Smooth muscle cell (in vitro differentiated cells): ENCODE measurements around the gene AMZ1. TPM values are rescaled to one million over a fixed set of nuclear protein-coding genes. Genes with fewer than 3 reads are reported as not detected.
A peak's percentile ranks its signal among the peaks of the same experiment; 100 is the strongest.

ENCODE experiments used
- DNase-seq: peaks from one replicate; lab custom pipeline; 2025; ENCODE audit not compliant: unreplicated experiment; lab: John Stamatoyannopoulos, UW
- H2AFZ ChIP-seq: fragments of 200-600 bp; sonication (generic); 2 replicates; pipeline ENCODE4 v1.6.0; 2016; ENCODE audit warnings: antibody characterized with exemption, low read depth, mild to moderate bottlenecking
- H3F3A ChIP-seq: fragments of 200-600 bp; sonication (generic); 2 replicates; pipeline ENCODE4 v1.6.0; 2017; ENCODE audit warnings: antibody characterized with exemption, low read depth
- H3K27ac ChIP-seq: fragments of 200-600 bp; sonication (generic); 2 replicates; pipeline ENCODE4 v1.5.1; 2016; ENCODE audit warnings: low read depth, mild to moderate bottlenecking
- H3K27me3 ChIP-seq: fragments of 200-600 bp; sonication (generic); 2 replicates; pipeline ENCODE4 v1.6.1; 2016; ENCODE audit warnings: low read depth, mild to moderate bottlenecking
- H3K36me3 ChIP-seq: fragments of 200-600 bp; sonication (generic); 2 replicates; pipeline ENCODE4 v1.5.1; 2016; ENCODE audit warnings: low read depth
- H3K4me1 ChIP-seq: fragments of 200-600 bp; sonication (generic); 2 replicates; pipeline ENCODE4 v1.5.1; 2016; ENCODE audit warnings: low read depth
- H3K4me2 ChIP-seq: fragments of 200-600 bp; sonication (generic); 2 replicates; pipeline ENCODE4 v1.6.0; 2016; ENCODE audit warnings: mild to moderate bottlenecking
- H3K4me3 ChIP-seq: fragments of 200-600 bp; sonication (generic); 2 replicates; pipeline ENCODE4 v1.5.1; 2016; ENCODE audit warnings: mild to moderate bottlenecking
- H3K79me2 ChIP-seq: fragments of 200-600 bp; sonication (generic); 2 replicates; pipeline ENCODE4 v1.6.0; 2016; ENCODE audit warnings: low read depth, mild to moderate bottlenecking
- H3K9ac ChIP-seq: fragments of 200-600 bp; sonication (generic); 2 replicates; pipeline ENCODE4 v1.6.0; 2016; ENCODE audit warnings: low read depth
- H3K9me3 ChIP-seq: fragments of 200-600 bp; sonication (generic); replicated peaks from 2 replicates; pipeline ENCODE4 v1.5.1; 2016; ENCODE audit warnings: low read depth
- H4K20me1 ChIP-seq: fragments of 200-600 bp; sonication (generic); 2 replicates; pipeline ENCODE4 v1.6.0; 2016; ENCODE audit warnings: low read depth
- CTCF ChIP-seq: fragments of 200-600 bp; sonication (generic); IDR thresholded peaks from 2 replicates; pipeline ENCODE4 v1.5.1; 2017; ENCODE audit warnings: borderline replicate concordance, mild to moderate bottlenecking, antibody characterized with exemption; ENCODE audit not compliant: insufficient read depth, poor library complexity, severe bottlenecking
- WGBS: methylation state at CpG from one replicate; pipeline ENCODE4 v1.1.7; 2016; ENCODE audit warnings: low lambda C conversion rate; 5-methylcytosine and 5-hydroxymethylcytosine counted together
- polyA plus RNA-seq: library from polyadenylated mRNA; unstranded; fragments of >200 nt; fragmentation: Nextera tagmentation; extraction: Ambion mirVana; gene quantifications from 2 replicates; pipeline ENCODE4 v1.2.1, GENCODE V29; 2016
- total RNA-seq: library from RNA; depleted of rRNA; stranded (reverse); fragments of >200 nt; gene quantifications from 2 replicates; pipeline ENCODE4 v1.2.3, GENCODE V29; 2014

Gene AMZ1
- total and polyA plus RNA-seq, 2 experiments from 2014 or later: 0.63 to 1.1 TPM

- H3K27ac ChIP-seq: no peak overlapping the region
- no peaks in the 10 kb centered on the region for H3K4me1 ChIP-seq
- DNase-seq: no peak
- no peaks in the 10 kb centered on the region for H3F3A ChIP-seq
- no peak overlapping the region for H3K9ac ChIP-seq
- H3K9me3 ChIP-seq: no peaks in the 10 kb centered on the region
- H3K79me2 ChIP-seq: no peaks in the 10 kb centered on the region
- WGBS: 97% methylated on average over 12 of the region's 12 CpGs
- H3K36me3 ChIP-seq: no peaks in the 10 kb centered on the region
- no peak overlapping the region for H3K4me2 ChIP-seq
- no peaks in the 10 kb centered on the region for H3K27me3 ChIP-seq
- no peak overlapping the region for H2AFZ ChIP-seq
- H3K4me3 ChIP-seq: no peak overlapping the region
- peaks cover 6% of the 10 kb centered on the region for H4K20me1 ChIP-seq
- TF ChIP-seq CTCF: no peak
Measured at GRCh38 chr7:2713978-2714377, 26.0 kb downstream of the AMZ1 start.

GRCh38 chr7:2714636-2715035 lies 26.6 kb downstream of the AMZ1 start:
- H3K27ac ChIP-seq: no peak overlapping the region
- H2AFZ ChIP-seq: no peak overlapping the region
- H3K9me3 ChIP-seq: no peaks in the 10 kb centered on the region
- DNase-seq: no peak
- no peaks in the 10 kb centered on the region for H3F3A ChIP-seq
- no peaks in the 10 kb centered on the region for H3K4me1 ChIP-seq
- no peak for TF ChIP-seq CTCF
- 95% methylated on average over 9 of the region's 9 CpGs for WGBS
- no peak overlapping the region for H3K9ac ChIP-seq
- no peaks in the 10 kb centered on the region for H3K27me3 ChIP-seq
- H3K79me2 ChIP-seq: no peaks in the 10 kb centered on the region
- no peak overlapping the region for H3K4me3 ChIP-seq
- no peaks in the 10 kb centered on the region for H3K36me3 ChIP-seq
- no peak overlapping the region for H3K4me2 ChIP-seq
- H4K20me1 ChIP-seq: peaks cover 6% of the 10 kb centered on the region

GRCh38 chr7:2715341-2716231 lies 27.6 kb downstream of the AMZ1 start:
- Histone ChIP-seq H3K9ac (no peak overlapping the region), H3K9me3 (no peaks in the 10 kb centered on the region), H2AFZ (no peak overlapping the region), H3K4me1 (no peaks in the 10 kb centered on the region), H3K36me3 (no peaks in the 10 kb centered on the region), H4K20me1 (peaks cover 6% of the 10 kb centered on the region), H3K4me2 (peak overlapping the region; percentile 43), H3K27me3 (no peaks in the 10 kb centered on the region), H3F3A (no peaks in the 10 kb centered on the region), H3K79me2 (no peaks in the 10 kb centered on the region), H3K27ac (no peak overlapping the region), H3K4me3 (no peak overlapping the region)
- no peak for TF ChIP-seq CTCF
- DNase-seq: no peak
- 77% methylated on average over 22 of the region's 22 CpGs for WGBS

- 86% methylated on average over 11 of the region's 11 CpGs for WGBS
- Histone ChIP-seq H3K36me3 (no peaks in the 10 kb centered on the region), H3K9me3 (no peaks in the 10 kb centered on the region), H3K79me2 (no peaks in the 10 kb centered on the region), H3K4me3 (no peak overlapping the region), H3F3A (no peaks in the 10 kb centered on the region), H3K27ac (no peak overlapping the region), H3K9ac (no peak overlapping the region), H3K4me1 (no peaks in the 10 kb centered on the region), H2AFZ (no peak overlapping the region), H3K4me2 (no peak overlapping the region), H4K20me1 (peaks cover 6% of the 10 kb centered on the region), H3K27me3 (no peaks in the 10 kb centered on the region)
- no peak for DNase-seq
- TF ChIP-seq CTCF: no peak
Measured at GRCh38 chr7:2716488-2716887, 28.5 kb downstream of the AMZ1 start.
